Liver (tissue), 9 donors: ENCODE measurements around the gene ERMP1. TPM values are rescaled to one million over a fixed set of nuclear protein-coding genes. Genes with fewer than 3 reads are reported as not detected.

Source experiments
- DNase-seq: peaks from one replicate; pipeline ENCODE4 v3.0.0-alpha.2; 2017; ENCODE audit warnings: low spot score
- H3K27ac ChIP-seq, 2 donors: one replicate each; pipeline ENCODE4 v1.7.0; 2013; ENCODE audit warnings: inconsistent platforms in 2 of 2, low read length in 2 of 2, control low read depth in 1 of 2, low read depth in 1 of 2, mild to moderate bottlenecking in 1 of 2
- H3K27me3 ChIP-seq, 4 donors: one replicate each; pipeline versions ENCODE4 v1.6.1 to v1.7.0; 2013; ENCODE audit warnings: low read length in 3 of 4, inconsistent platforms in 1 of 4, mild to moderate bottlenecking in 1 of 4, moderate library complexity in 1 of 4; ENCODE audit not compliant: control insufficient read depth in 4 of 4, insufficient read depth in 4 of 4
- H3K36me3 ChIP-seq, 4 donors: one replicate each; pipeline versions ENCODE4 v1.6.1 to v1.7.0; 2013; ENCODE audit warnings: low read length in 3 of 4, mild to moderate bottlenecking in 3 of 4, low read depth in 1 of 4, moderate library complexity in 1 of 4; ENCODE audit not compliant: control insufficient read depth in 4 of 4, insufficient read depth in 3 of 4
- H3K4me1 ChIP-seq, 4 donors: one replicate each; pipeline versions ENCODE4 v1.6.1 to v1.7.0; 2013; ENCODE audit warnings: low read length in 3 of 4, mild to moderate bottlenecking in 3 of 4, moderate library complexity in 1 of 4; ENCODE audit not compliant: control insufficient read depth in 4 of 4, insufficient read depth in 4 of 4
- H3K4me3 ChIP-seq, 3 donors: one replicate each; pipeline versions ENCODE4 v1.6.1 to v1.7.0; 2013; ENCODE audit warnings: low read length in 3 of 3, control low read depth in 1 of 3, low read depth in 1 of 3, mild to moderate bottlenecking in 1 of 3
- H3K9ac ChIP-seq, 2 donors: one replicate each; pipeline ENCODE4 v1.7.0; 2013; ENCODE audit warnings: low read length in 2 of 2, mild to moderate bottlenecking in 2 of 2, moderate library complexity in 2 of 2, control low read depth in 1 of 2, low read depth in 1 of 2
- H3K9me3 ChIP-seq, 4 donors: one replicate each; pipeline versions ENCODE4 v1.6.1 to v1.7.0; 2013; ENCODE audit warnings: low read length in 3 of 4; ENCODE audit not compliant: control insufficient read depth in 4 of 4
- ATF3 ChIP-seq: IDR thresholded peaks from 2 replicates; pipeline ENCODE4 v1.6.1; 2016; ENCODE audit warnings: antibody characterized with exemption
- EGR1 ChIP-seq, 2 donors: IDR thresholded peaks; 2 replicates each; pipeline ENCODE4 v1.6.1; 2016 to 2018; ENCODE audit warnings: antibody characterized with exemption in 2 of 2, low read depth in 2 of 2
- FOXA1 ChIP-seq: IDR thresholded peaks from 2 replicates; pipeline ENCODE4 v1.6.1; 2016; ENCODE audit warnings: antibody characterized with exemption
- FOXA2 ChIP-seq: IDR thresholded peaks from 2 replicates; pipeline ENCODE4 v1.6.1; 2016; ENCODE audit warnings: antibody characterized with exemption
- GABPA ChIP-seq, 2 donors: IDR thresholded peaks in 1 of 2; conservative IDR thresholded peaks in 1 of 2; 2 replicates each; pipeline ENCODE4 v1.6.1; 2016; ENCODE audit warnings: antibody characterized with exemption in 2 of 2, mild to moderate bottlenecking in 1 of 2, moderate library complexity in 1 of 2
- HNF4A ChIP-seq, 2 donors: conservative IDR thresholded peaks; 2 replicates each; pipeline ENCODE4 v1.6.1; 2016; ENCODE audit warnings: antibody characterized with exemption in 2 of 2, mild to moderate bottlenecking in 2 of 2
- HNF4G ChIP-seq: IDR thresholded peaks from 2 replicates; pipeline ENCODE4 v1.6.1; 2016; ENCODE audit warnings: antibody characterized with exemption
- JUND ChIP-seq, 2 donors: IDR thresholded peaks; 2 replicates each; pipeline ENCODE4 v1.6.1; 2016; ENCODE audit warnings: antibody characterized with exemption in 2 of 2
- MAX ChIP-seq: IDR thresholded peaks from 2 replicates; pipeline ENCODE4 v1.6.1; 2016; ENCODE audit warnings: antibody characterized with exemption
- NR2F2 ChIP-seq: IDR thresholded peaks from 2 replicates; pipeline ENCODE4 v1.6.1; 2016; ENCODE audit warnings: antibody characterized with exemption
- RAD21 ChIP-seq, 2 donors: IDR thresholded peaks; 2 replicates each; pipeline ENCODE4 v1.6.1; 2016; ENCODE audit warnings: antibody characterized with exemption in 2 of 2, mild to moderate bottlenecking in 2 of 2
- REST ChIP-seq: IDR thresholded peaks from 2 replicates; pipeline ENCODE4 v1.6.1; 2016; ENCODE audit warnings: antibody characterized with exemption, mild to moderate bottlenecking
- RXRA ChIP-seq, 2 donors: IDR thresholded peaks; 2 replicates each; pipeline ENCODE4 v1.6.1; 2017 to 2018; ENCODE audit warnings: antibody characterized with exemption in 2 of 2, mild to moderate bottlenecking in 1 of 2
- SP1 ChIP-seq: IDR thresholded peaks from 2 replicates; pipeline ENCODE4 v1.6.1; 2018; ENCODE audit warnings: antibody characterized with exemption, mild to moderate bottlenecking
- TAF1 ChIP-seq: conservative IDR thresholded peaks from 2 replicates; pipeline ENCODE4 v1.6.1; 2016; ENCODE audit warnings: antibody characterized with exemption, mild to moderate bottlenecking
- YY1 ChIP-seq: IDR thresholded peaks from 2 replicates; pipeline ENCODE4 v1.6.1; 2016; ENCODE audit warnings: antibody characterized with exemption, mild to moderate bottlenecking
- ZBTB33 ChIP-seq: IDR thresholded peaks from 2 replicates; pipeline ENCODE4 v1.6.1; 2016; ENCODE audit warnings: antibody characterized with exemption
- WGBS: extraction: QIAGEN DNeasy Blood & Tissue Kit; methylation state at CpG from one replicate; pipeline ENCODE4 v1.1.7; 2013; 5-methylcytosine and 5-hydroxymethylcytosine counted together
- polyA plus RNA-seq, 2 donors: library from polyadenylated mRNA; stranded (reverse) in 1 of 2; unstranded in 1 of 2; fragments of 200-250 nt in 1 of 2; fragments of >200 nt in 1 of 2; fragmentation: Nextera tagmentation in 1 of 2; extraction: Ambion mirVana in 1 of 2; gene quantifications; one replicate each; pipeline versions ENCODE4 v1.2.1 to v1.2.3, GENCODE V29; 2013 to 2015
- total RNA-seq, 2 donors: library from RNA; depleted of rRNA; stranded (reverse); fragments of >200 nt; gene quantifications; one replicate each; pipeline ENCODE4 v1.2.3, GENCODE V29; 2014
- donor health status: healthy.
- donor health status: healthy.
- donor health status: healthy.
- donor health status: healthy.
- donor health status: healthy.

The ERMP1 gene
- total and polyA plus RNA-seq, 4 donors, result 2.7 to 19.5 (median 9.6) TPM

GRCh38 chr9:5869315-5870019 is 36.5 kb upstream of the ERMP1 start:
- Histone ChIP-seq H3K36me3 (peaks cover 0 to 3% (median 0%) of the 10 kb centered on the region in 4 donors), H3K4me1 (no peaks in the 10 kb centered on the region), H3K4me3 (no peak overlapping the region), H3K9ac (no peak overlapping the region), H3K9me3 (no peaks in the 10 kb centered on the region), H3K27me3 (no peaks in the 10 kb centered on the region), H3K27ac (no peak overlapping the region)
- WGBS, result 88% methylated on average over 3 of the region's 3 CpGs
- TF ChIP-seq NR2F2, result no peak
- no peak for TF ChIP-seq FOXA2
- no peak for TF ChIP-seq HNF4G
- no peak for TF ChIP-seq EGR1 (IDR thresholded peaks at IDR 0.05; ENCODE audit: low read depth in 2 of 2)
- TF ChIP-seq MAX, result no peak
- TF ChIP-seq ATF3, result no peak
- no peak for TF ChIP-seq FOXA1
- TF ChIP-seq HNF4A (conservative IDR thresholded peaks at IDR 0.05), result no peak
- TF ChIP-seq YY1, result no peak
- no peak for TF ChIP-seq RAD21 (IDR thresholded peaks at IDR 0.05)
- TF ChIP-seq RXRA (IDR thresholded peaks at IDR 0.05), result no peak
- TF ChIP-seq GABPA (IDR thresholded peaks at IDR 0.05 in 1 of 2, conservative IDR thresholded peaks at IDR 0.05 in 1 of 2), result no peak
- no peak for TF ChIP-seq JUND (IDR thresholded peaks at IDR 0.05)
- TF ChIP-seq ZBTB33, result no peak
- DNase-seq, result no peak

DNA sequence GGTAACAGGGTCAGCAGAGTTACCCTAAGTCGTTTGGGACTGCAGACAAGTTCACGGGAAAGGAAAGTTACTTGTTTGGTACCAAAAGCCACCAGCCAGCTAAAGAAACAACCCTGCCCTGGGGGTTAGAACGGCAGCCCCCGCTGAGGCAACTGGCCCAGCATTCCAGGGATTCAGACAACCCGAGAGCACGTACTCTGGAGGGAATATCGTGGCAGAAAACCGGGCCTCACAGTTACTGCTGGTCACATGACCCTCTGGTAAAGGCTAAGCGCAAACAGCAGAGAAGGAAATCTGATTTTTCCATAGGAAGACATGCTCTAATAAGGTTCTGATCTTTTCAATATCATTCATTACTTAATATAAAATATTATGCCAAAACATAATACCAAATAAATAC is 35.3 kb upstream of the ERMP1 start:
- 92% methylated on average over 9 of the region's 9 CpGs for WGBS
- no peak for DNase-seq
- no peaks in the 10 kb centered on the region for H3K9me3 ChIP-seq
- no peak overlapping the region for H3K9ac ChIP-seq
- no peak overlapping the region for H3K27ac ChIP-seq
- no peak overlapping the region for H3K4me3 ChIP-seq
- H3K27me3 ChIP-seq, result no peaks in the 10 kb centered on the region
- no peak for TF ChIP-seq HNF4G
- no peak for TF ChIP-seq FOXA2
- TF ChIP-seq FOXA1, result no peak
- no peak for TF ChIP-seq REST
- TF ChIP-seq SP1, result no peak
- TF ChIP-seq EGR1 (IDR thresholded peaks at IDR 0.05; ENCODE audit: low read depth in 2 of 2), result no peak
- no peak for TF ChIP-seq MAX
- no peak for TF ChIP-seq ZBTB33
- TF ChIP-seq HNF4A (conservative IDR thresholded peaks at IDR 0.05), result no peak
- no peak for TF ChIP-seq NR2F2
- no peak for TF ChIP-seq RXRA (IDR thresholded peaks at IDR 0.05)
- TF ChIP-seq TAF1, result no peak
- no peak for TF ChIP-seq RAD21 (IDR thresholded peaks at IDR 0.05)
- TF ChIP-seq JUND (IDR thresholded peaks at IDR 0.05), result no peak
- H3K4me1 ChIP-seq, result peaks cover 0 to 4% (median 2%) of the 10 kb centered on the region in 4 donors
- peaks cover 0 to 3% (median 0%) of the 10 kb centered on the region in 4 donors for H3K36me3 ChIP-seq
